Measurements from ENCODE around the gene TEKTIP1. TPM values are rescaled to one million over a fixed set of nuclear protein-coding genes. Genes with fewer than 3 reads are reported as not detected.
A peak's percentile ranks its signal among the peaks of the same experiment; 100 is the strongest.

The TEKTIP1 gene
- total RNA-seq, 4 donors from 2014 or later, result 2.5 to 5.2 TPM; not detected in 2

- DNase-seq, result no peak
- 84% methylated on average over 39 of the region's 47 CpGs; no CpG with 5 or more reads in 1 of the 2 donors for whole genome bisulfite sequencing, 2 donors (ENCODE audit: low coverage in 1 of 2)
- intact Hi-C loops (cut with DNase I; ENCODE audit: low total_unique reads), result loop anchor here (5.0 to 10.0 kb wide), 2 partner anchors 74 to 161 kb away; partner anchors contain the start of genes PIP5K1C and TJP3
- Histone ChIP-seq H3K36me3 (no peaks in the 10 kb centered on the region), H3K9me3 (no peaks in the 10 kb centered on the region), H3K4me1 (no peaks in the 10 kb centered on the region), H3K27me3 (no peaks in the 10 kb centered on the region), H3K27ac (no peak overlapping the region), H3K4me3 (no peak overlapping the region)
- TF ChIP-seq EP300 (IDR thresholded peaks at IDR 0.05; ENCODE audit: low read depth) (no peak), POLR2A (IDR thresholded peaks at IDR 0.05) (no peak), POLR2AphosphoS5 (IDR thresholded peaks at IDR 0.05) (no peak)
- TF ChIP-seq, protein P1, sequence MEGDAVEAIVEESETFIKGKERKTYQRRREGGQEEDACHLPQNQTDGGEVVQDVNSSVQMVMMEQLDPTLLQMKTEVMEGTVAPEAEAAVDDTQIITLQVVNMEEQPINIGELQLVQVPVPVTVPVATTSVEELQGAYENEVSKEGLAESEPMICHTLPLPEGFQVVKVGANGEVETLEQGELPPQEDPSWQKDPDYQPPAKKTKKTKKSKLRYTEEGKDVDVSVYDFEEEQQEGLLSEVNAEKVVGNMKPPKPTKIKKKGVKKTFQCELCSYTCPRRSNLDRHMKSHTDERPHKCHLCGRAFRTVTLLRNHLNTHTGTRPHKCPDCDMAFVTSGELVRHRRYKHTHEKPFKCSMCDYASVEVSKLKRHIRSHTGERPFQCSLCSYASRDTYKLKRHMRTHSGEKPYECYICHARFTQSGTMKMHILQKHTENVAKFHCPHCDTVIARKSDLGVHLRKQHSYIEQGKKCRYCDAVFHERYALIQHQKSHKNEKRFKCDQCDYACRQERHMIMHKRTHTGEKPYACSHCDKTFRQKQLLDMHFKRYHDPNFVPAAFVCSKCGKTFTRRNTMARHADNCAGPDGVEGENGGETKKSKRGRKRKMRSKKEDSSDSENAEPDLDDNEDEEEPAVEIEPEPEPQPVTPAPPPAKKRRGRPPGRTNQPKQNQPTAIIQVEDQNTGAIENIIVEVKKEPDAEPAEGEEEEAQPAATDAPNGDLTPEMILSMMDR (IDR thresholded peaks at IDR 0.05), result no peak
- in situ Hi-C loops (cut with MboI; ENCODE audit: low pct_ligation_motif_present in 1 of 4, low pct_unique_long_range_greater_than_20kb in 1 of 4, low sequenced_read_pairs in 3 of 4), result no loop called here
These were observed 4.4 kb downstream of the TEKTIP1 start for GRCh38 chr19:3543150-3544057.

- Histone ChIP-seq H3K27ac (no peak overlapping the region), H3K4me3 (no peak overlapping the region), H3K27me3 (no peaks in the 10 kb centered on the region), H3K4me1 (no peaks in the 10 kb centered on the region), H3K36me3 (no peaks in the 10 kb centered on the region), H3K9me3 (no peaks in the 10 kb centered on the region)
- in situ Hi-C loops (cut with MboI; ENCODE audit: low pct_ligation_motif_present in 1 of 4, low pct_unique_long_range_greater_than_20kb in 1 of 4, low sequenced_read_pairs in 3 of 4), result no loop called here
- intact Hi-C loops (cut with DNase I; ENCODE audit: low total_unique reads), result loop anchor here (5.0 to 10.0 kb wide), 2 partner anchors 73 to 161 kb away; partner anchors contain the start of genes PIP5K1C and TJP3
- TF ChIP-seq POLR2AphosphoS5 (IDR thresholded peaks at IDR 0.05) (no peak), EP300 (IDR thresholded peaks at IDR 0.05; ENCODE audit: low read depth) (no peak), POLR2A (IDR thresholded peaks at IDR 0.05) (no peak)
- TF ChIP-seq, protein P1 (IDR thresholded peaks at IDR 0.05), result no peak
- DNase-seq, result no peak
- WGBS, 2 donors (ENCODE audit: low coverage in 1 of 2), result 82% methylated on average over 9 of the region's 9 CpGs; no CpG with 5 or more reads in 1 of the 2 donors
These were observed 5.0 kb downstream of the TEKTIP1 start for GRCh38 chr19:3544058-3544376.

DNA sequence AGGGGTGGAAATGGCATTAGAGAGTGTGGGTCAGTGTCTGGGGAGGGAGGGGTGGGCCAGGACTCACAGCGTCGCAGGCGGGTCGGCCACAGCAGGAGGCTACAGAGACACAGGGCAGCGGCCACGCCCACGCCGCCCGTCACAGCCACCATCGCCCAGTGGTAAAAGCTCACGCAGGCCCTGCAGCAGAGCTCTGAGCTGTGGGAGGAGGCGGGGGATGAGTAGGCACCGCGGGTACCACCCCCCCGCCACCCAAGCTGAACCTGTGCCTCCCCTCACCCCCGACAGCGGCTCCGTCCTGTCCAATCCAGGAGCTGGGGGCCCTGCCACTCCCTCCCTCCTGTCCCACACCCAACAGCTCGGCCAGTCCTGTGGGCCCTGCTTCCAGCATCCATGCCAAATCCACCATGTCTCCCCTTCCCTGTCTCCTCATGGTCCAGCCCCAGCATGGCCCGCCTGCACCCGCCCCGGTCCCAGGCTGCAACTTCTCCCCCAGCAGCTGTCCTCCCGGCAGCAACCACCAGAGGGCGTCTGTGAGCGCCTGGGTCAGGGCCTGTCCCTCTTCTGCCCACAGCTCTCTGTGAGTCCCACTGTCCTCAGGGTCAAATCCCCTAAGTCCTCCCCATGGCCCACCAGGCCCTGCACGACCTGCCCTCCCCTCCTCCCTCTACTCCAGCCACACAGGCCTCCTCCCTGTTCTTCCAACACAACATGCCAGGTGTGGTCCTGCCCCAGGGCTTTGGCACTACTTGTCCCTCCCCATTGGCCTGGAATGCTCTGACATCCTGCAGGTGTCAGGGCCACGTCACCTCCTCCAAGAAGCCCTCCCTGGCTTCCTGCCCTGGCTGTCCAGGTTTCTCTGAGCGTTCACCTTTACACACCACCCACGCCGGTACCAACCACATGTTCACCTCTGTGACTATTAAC is 6.0 kb downstream of the TEKTIP1 start:
- no peaks in the 10 kb centered on the region for H3K36me3 ChIP-seq
- in situ Hi-C loops (cut with MboI; ENCODE audit: low pct_ligation_motif_present in 1 of 4, low pct_unique_long_range_greater_than_20kb in 1 of 4, low sequenced_read_pairs in 3 of 4) (no loop called here), intact Hi-C loops (cut with DNase I; ENCODE audit: low total_unique reads) (loop anchor here (5.0 to 10.0 kb wide), 2 partner anchors 72 to 160 kb away; partner anchors contain the start of genes PIP5K1C and TJP3)
- no peaks in the 10 kb centered on the region for H3K4me1 ChIP-seq
- no peaks in the 10 kb centered on the region for H3K9me3 ChIP-seq
- 55 to 80% methylated on average over 4 to 30 of the region's 30 CpGs for WGBS, 2 donors (ENCODE audit: low coverage in 1 of 2)
- DNase-seq, result peak; percentile 80
- TF ChIP-seq POLR2AphosphoS5 (IDR thresholded peaks at IDR 0.05), result no peak
- TF ChIP-seq, protein P1 (IDR thresholded peaks at IDR 0.05), result peak; percentile 94 to 97 (median 94)
- no peak overlapping the region for H3K4me3 ChIP-seq
- no peak overlapping the region for H3K27ac ChIP-seq
- H3K27me3 ChIP-seq, result no peaks in the 10 kb centered on the region

GRCh38 chr19:3545669-3546034 is 6.7 kb downstream of the TEKTIP1 start:
- DNase-seq, result no peak
- no peak overlapping the region for H3K27ac ChIP-seq
- TF ChIP-seq POLR2A (IDR thresholded peaks at IDR 0.05) (no peak), EP300 (IDR thresholded peaks at IDR 0.05; ENCODE audit: low read depth) (no peak), POLR2AphosphoS5 (IDR thresholded peaks at IDR 0.05) (no peak)
- TF ChIP-seq, protein P1 (IDR thresholded peaks at IDR 0.05), result no peak
- no peaks in the 10 kb centered on the region for H3K27me3 ChIP-seq
- H3K9me3 ChIP-seq, result no peaks in the 10 kb centered on the region
- no peak overlapping the region for H3K4me3 ChIP-seq
- in situ Hi-C loops (cut with MboI; ENCODE audit: low pct_ligation_motif_present in 1 of 4, low pct_unique_long_range_greater_than_20kb in 1 of 4, low sequenced_read_pairs in 3 of 4) (no loop called here), intact Hi-C loops (cut with DNase I; ENCODE audit: low total_unique reads) (loop anchor here (10.0 kb wide), 1 partner anchor 159 kb away; the partner anchor contains the start of genes PIP5K1C and TJP3)
- H3K36me3 ChIP-seq, result no peaks in the 10 kb centered on the region
- H3K4me1 ChIP-seq, result no peaks in the 10 kb centered on the region
- WGBS, 2 donors (ENCODE audit: low coverage in 1 of 2), result 81 to 100% methylated on average over 2 to 10 of the region's 10 CpGs
